ENCODE data around the gene C16orf90. TPM values are rescaled to one million over a fixed set of nuclear protein-coding genes. Genes with fewer than 3 reads are reported as not detected.

C16orf90 gene
- total and polyA plus RNA-seq, 4 donors, result not detected

GRCh38 chr16:3482659-3483241 is 12.5 kb downstream of the C16orf90 start:
- WGBS, result 97% methylated on average over 18 of the region's 18 CpGs

More at GRCh38 chr16:3482659-3483241, 12.5 kb downstream of the C16orf90 start:
- Histone ChIP-seq H3K36me3 (ENCODE audit: control insufficient read depth in 4 of 4, insufficient read depth in 3 of 4, low read depth in 1 of 4, low read length in 3 of 4) (peaks cover 25 to 71% (median 43%) of the 10 kb centered on the region in 4 donors), H3K4me3 (ENCODE audit: low read depth in 1 of 3, low read length in 3 of 3) (no peak overlapping the region), H3K9me3 (ENCODE audit: control insufficient read depth in 4 of 4, low read length in 3 of 4) (no peaks in the 10 kb centered on the region), H3K9ac (ENCODE audit: low read depth in 1 of 2, low read length in 2 of 2) (no peak overlapping the region), H3K4me1 (ENCODE audit: control insufficient read depth in 4 of 4, insufficient read depth in 4 of 4, low read length in 3 of 4) (no peaks in the 10 kb centered on the region), H3K27me3 (ENCODE audit: control insufficient read depth in 4 of 4, insufficient read depth in 4 of 4, low read length in 3 of 4) (no peaks in the 10 kb centered on the region), H3K27ac (ENCODE audit: low read depth in 1 of 2, low read length in 2 of 2) (no peak overlapping the region)
- TF ChIP-seq RAD21 (IDR thresholded peaks at IDR 0.05), result no peak
- no peak for TF ChIP-seq HNF4G (IDR thresholded peaks at IDR 0.05)
- TF ChIP-seq EGR1 (IDR thresholded peaks at IDR 0.05; ENCODE audit: low read depth in 2 of 2), result no peak
- no peak for TF ChIP-seq JUND (IDR thresholded peaks at IDR 0.05)
- TF ChIP-seq REST (IDR thresholded peaks at IDR 0.05), result no peak
- TF ChIP-seq YY1 (IDR thresholded peaks at IDR 0.05), result no peak
- no peak for TF ChIP-seq ZBTB33 (IDR thresholded peaks at IDR 0.05)
- TF ChIP-seq RXRA (IDR thresholded peaks at IDR 0.05), result no peak
- no peak for TF ChIP-seq GABPA (IDR thresholded peaks at IDR 0.05 in 1 of 2, conservative IDR thresholded peaks at IDR 0.05 in 1 of 2)
- TF ChIP-seq MAX (IDR thresholded peaks at IDR 0.05), result no peak
- DNase-seq (ENCODE audit: low spot score), result no peak

Data from liver (tissue), 9 donors.